ENCODE results near the gene LSR.

Gene LSR

DNA sequence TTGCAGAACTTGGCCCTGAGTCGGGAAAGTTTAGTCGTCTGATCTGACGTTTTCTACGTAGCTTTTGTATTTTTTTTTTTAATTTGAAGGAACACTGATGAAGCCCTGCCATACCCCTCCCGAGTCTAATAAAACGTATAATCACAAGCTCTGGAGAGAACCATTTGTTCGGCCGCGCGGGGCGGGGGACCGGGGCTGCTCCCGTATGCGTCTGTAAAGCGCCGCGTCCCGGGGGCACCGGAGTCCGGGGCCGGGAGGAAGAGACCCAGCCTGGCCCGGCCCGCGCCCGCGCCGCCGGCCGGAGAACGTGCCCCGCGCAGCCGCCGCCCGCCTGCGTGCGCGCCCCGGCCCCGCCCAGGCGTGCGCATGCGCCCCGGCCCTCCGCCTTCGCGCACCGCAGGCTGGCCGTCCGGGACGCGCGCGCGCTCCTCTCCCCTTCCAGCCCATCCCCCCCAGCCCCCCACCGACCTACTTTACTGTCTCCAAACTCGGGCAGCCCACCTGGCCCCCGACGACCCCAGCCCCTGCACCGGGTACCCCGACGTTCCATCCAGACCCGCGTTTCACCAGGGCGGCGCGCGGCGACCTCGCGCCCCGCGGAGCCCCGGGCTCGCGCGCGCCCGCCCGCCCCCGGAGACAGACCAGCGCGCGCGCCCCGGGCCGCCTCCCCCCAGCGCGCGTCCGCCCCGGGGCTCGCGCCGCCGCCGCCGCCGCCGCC, 19.2 kb downstream of the LSR start (continued):
- no peak for TF ChIP-seq ZNF837 (tag by site-specific recombination; IDR thresholded peaks at IDR 0.05)
- no peak for TF ChIP-seq HOXA7 (CRISPR knock-in tag; IDR thresholded peaks at IDR 0.05; ENCODE audit: borderline replicate concordance)
- no peak for TF ChIP-seq ZNF140 (tag by site-specific recombination; IDR thresholded peaks at IDR 0.05)
- no peak for TF ChIP-seq ZNF610 (tag by site-specific recombination; IDR thresholded peaks at IDR 0.05; ENCODE audit: borderline replicate concordance)
- no peak for TF ChIP-seq SCRT1 (tag by site-specific recombination; IDR thresholded peaks at IDR 0.05; ENCODE audit: borderline replicate concordance)
- TF ChIP-seq ZNF785 (tag by site-specific recombination; IDR thresholded peaks at IDR 0.05) = no peak
- no peak for TF ChIP-seq ZNF658 (tag by site-specific recombination; IDR thresholded peaks at IDR 0.05)
- TF ChIP-seq ZSCAN30 (tag by site-specific recombination; IDR thresholded peaks at IDR 0.05) = peak; percentile 64; the same call in 1 of the 2 replicates
- no peak for TF ChIP-seq ZNF292 (tag by site-specific recombination; IDR thresholded peaks at IDR 0.05; ENCODE audit: borderline replicate concordance, low read depth)
- no peak for TF ChIP-seq ZBTB1 (tag by site-specific recombination; IDR thresholded peaks at IDR 0.05)
- peak; percentile 63 for TF ChIP-seq ZBTB8A (tag by site-specific recombination; IDR thresholded peaks at IDR 0.05)
- TF ChIP-seq ZNF2 (tag by site-specific recombination; IDR thresholded peaks at IDR 0.05) = peak; percentile 82; the same call in 1 of the 2 replicates
- peak; percentile 2 for TF ChIP-seq ZNF843 (tag by site-specific recombination; IDR thresholded peaks at IDR 0.05)
- no peak for TF ChIP-seq ZNF473 (tag by site-specific recombination; IDR thresholded peaks at IDR 0.05)
- TF ChIP-seq ZNF324 (tag by site-specific recombination; IDR thresholded peaks at IDR 0.05) = peak; percentile 56; the same call in 1 of the 2 replicates
- TF ChIP-seq WT1 (tag by site-specific recombination; IDR thresholded peaks at IDR 0.05) = no peak
- no peak for TF ChIP-seq ZNF169 (tag by site-specific recombination; IDR thresholded peaks at IDR 0.05)
- TF ChIP-seq, protein P1, sequence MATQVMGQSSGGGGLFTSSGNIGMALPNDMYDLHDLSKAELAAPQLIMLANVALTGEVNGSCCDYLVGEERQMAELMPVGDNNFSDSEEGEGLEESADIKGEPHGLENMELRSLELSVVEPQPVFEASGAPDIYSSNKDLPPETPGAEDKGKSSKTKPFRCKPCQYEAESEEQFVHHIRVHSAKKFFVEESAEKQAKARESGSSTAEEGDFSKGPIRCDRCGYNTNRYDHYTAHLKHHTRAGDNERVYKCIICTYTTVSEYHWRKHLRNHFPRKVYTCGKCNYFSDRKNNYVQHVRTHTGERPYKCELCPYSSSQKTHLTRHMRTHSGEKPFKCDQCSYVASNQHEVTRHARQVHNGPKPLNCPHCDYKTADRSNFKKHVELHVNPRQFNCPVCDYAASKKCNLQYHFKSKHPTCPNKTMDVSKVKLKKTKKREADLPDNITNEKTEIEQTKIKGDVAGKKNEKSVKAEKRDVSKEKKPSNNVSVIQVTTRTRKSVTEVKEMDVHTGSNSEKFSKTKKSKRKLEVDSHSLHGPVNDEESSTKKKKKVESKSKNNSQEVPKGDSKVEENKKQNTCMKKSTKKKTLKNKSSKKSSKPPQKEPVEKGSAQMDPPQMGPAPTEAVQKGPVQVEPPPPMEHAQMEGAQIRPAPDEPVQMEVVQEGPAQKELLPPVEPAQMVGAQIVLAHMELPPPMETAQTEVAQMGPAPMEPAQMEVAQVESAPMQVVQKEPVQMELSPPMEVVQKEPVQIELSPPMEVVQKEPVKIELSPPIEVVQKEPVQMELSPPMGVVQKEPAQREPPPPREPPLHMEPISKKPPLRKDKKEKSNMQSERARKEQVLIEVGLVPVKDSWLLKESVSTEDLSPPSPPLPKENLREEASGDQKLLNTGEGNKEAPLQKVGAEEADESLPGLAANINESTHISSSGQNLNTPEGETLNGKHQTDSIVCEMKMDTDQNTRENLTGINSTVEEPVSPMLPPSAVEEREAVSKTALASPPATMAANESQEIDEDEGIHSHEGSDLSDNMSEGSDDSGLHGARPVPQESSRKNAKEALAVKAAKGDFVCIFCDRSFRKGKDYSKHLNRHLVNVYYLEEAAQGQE (tag by site-specific recombination; IDR thresholded peaks at IDR 0.05) = no peak
- TF ChIP-seq ZNF571 (tag by site-specific recombination; IDR thresholded peaks at IDR 0.05) = no peak
- TF ChIP-seq SP3 (tag by site-specific recombination; IDR thresholded peaks at IDR 0.05) = no peak
- TF ChIP-seq ZNF510 (tag by site-specific recombination; IDR thresholded peaks at IDR 0.05; ENCODE audit: insufficient replicate concordance) = no peak
- TF ChIP-seq GLIS1 (tag by site-specific recombination; IDR thresholded peaks at IDR 0.05) = no peak
- no peak for TF ChIP-seq SALL2 (tag by site-specific recombination; IDR thresholded peaks at IDR 0.05; ENCODE audit: borderline replicate concordance)
- no peak for TF ChIP-seq ZNF426 (tag by site-specific recombination; IDR thresholded peaks at IDR 0.05)
- no peak for TF ChIP-seq ZNF341 (tag by site-specific recombination; IDR thresholded peaks at IDR 0.05; ENCODE audit: low read depth)
- TF ChIP-seq, protein P2, sequence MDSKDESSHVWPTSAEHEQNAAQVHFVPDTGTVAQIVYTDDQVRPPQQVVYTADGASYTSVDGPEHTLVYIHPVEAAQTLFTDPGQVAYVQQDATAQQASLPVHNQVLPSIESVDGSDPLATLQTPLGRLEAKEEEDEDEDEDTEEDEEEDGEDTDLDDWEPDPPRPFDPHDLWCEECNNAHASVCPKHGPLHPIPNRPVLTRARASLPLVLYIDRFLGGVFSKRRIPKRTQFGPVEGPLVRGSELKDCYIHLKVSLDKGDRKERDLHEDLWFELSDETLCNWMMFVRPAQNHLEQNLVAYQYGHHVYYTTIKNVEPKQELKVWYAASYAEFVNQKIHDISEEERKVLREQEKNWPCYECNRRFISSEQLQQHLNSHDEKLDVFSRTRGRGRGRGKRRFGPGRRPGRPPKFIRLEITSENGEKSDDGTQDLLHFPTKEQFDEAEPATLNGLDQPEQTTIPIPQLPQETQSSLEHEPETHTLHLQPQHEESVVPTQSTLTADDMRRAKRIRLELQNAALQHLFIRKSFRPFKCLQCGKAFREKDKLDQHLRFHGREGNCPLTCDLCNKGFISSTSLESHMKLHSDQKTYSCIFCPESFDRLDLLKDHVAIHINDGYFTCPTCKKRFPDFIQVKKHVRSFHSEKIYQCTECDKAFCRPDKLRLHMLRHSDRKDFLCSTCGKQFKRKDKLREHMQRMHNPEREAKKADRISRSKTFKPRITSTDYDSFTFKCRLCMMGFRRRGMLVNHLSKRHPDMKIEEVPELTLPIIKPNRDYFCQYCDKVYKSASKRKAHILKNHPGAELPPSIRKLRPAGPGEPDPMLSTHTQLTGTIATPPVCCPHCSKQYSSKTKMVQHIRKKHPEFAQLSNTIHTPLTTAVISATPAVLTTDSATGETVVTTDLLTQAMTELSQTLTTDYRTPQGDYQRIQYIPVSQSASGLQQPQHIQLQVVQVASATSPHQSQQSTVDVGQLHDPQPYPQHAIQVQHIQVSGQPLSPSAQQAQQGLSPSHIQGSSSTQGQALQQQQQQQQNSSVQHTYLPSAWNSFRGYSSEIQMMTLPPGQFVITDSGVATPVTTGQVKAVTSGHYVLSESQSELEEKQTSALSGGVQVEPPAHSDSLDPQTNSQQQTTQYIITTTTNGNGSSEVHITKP (tag by site-specific recombination; IDR thresholded peaks at IDR 0.05) = no peak
- TF ChIP-seq ZNF155 (tag by site-specific recombination; IDR thresholded peaks at IDR 0.05) = no peak
- TF ChIP-seq ZNF777 (tag by site-specific recombination; IDR thresholded peaks at IDR 0.05; ENCODE audit: borderline replicate concordance) = no peak
- no peak for TF ChIP-seq ZNF16 (tag by site-specific recombination; IDR thresholded peaks at IDR 0.05; ENCODE audit: low read depth)
- no peak for TF ChIP-seq ZNF223 (tag by site-specific recombination; IDR thresholded peaks at IDR 0.05)
- TF ChIP-seq, protein P3, sequence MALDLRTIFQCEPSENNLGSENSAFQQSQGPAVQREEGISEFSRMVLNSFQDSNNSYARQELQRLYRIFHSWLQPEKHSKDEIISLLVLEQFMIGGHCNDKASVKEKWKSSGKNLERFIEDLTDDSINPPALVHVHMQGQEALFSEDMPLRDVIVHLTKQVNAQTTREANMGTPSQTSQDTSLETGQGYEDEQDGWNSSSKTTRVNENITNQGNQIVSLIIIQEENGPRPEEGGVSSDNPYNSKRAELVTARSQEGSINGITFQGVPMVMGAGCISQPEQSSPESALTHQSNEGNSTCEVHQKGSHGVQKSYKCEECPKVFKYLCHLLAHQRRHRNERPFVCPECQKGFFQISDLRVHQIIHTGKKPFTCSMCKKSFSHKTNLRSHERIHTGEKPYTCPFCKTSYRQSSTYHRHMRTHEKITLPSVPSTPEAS (tag by site-specific recombination; IDR thresholded peaks at IDR 0.05) = no peak
